ENCODE measurements around the gene ADAM22. TPM values are rescaled to one million over a fixed set of nuclear protein-coding genes. Genes with fewer than 3 reads are reported as not detected.

The ADAM22 gene
- total and polyA plus RNA-seq, 12 donors: 2.3 to 35.0 (median 17.0) TPM

DNA sequence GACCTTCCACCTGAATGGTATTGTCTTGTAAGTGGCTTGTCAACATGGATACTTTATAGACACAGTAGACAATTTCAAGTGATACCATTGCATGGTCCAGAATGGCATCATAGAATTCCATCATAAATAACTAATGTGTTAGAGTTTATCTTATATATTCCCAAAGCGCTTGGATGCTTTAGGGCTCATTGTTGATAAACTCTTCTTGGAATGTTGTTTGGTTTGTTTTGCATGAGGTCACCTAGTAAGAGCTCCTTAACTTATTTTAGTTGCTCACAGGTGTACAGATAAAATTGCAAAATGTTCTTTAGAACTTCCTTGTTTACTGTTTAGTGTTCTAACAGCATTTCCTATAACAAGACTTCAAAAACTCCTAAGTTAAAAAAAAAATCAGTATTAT lies 249.0 kb downstream of the ADAM22 start:
- H3K4me1 ChIP-seq (replicated peaks in 1 of 2): peaks cover 0 to 12% of the 10 kb centered on the region in 2 donors
- no peak overlapping the region for H3K27ac ChIP-seq
- H3K9me3 ChIP-seq (replicated peaks in 1 of 3): no peaks in the 10 kb centered on the region
- H3K36me3 ChIP-seq (replicated peaks in 1 of 2): no peaks in the 10 kb centered on the region
- no peak overlapping the region for H3K4me3 ChIP-seq
- no peak for TF ChIP-seq POLR2A (IDR thresholded peaks at IDR 0.05)
- TF ChIP-seq, protein P1, sequence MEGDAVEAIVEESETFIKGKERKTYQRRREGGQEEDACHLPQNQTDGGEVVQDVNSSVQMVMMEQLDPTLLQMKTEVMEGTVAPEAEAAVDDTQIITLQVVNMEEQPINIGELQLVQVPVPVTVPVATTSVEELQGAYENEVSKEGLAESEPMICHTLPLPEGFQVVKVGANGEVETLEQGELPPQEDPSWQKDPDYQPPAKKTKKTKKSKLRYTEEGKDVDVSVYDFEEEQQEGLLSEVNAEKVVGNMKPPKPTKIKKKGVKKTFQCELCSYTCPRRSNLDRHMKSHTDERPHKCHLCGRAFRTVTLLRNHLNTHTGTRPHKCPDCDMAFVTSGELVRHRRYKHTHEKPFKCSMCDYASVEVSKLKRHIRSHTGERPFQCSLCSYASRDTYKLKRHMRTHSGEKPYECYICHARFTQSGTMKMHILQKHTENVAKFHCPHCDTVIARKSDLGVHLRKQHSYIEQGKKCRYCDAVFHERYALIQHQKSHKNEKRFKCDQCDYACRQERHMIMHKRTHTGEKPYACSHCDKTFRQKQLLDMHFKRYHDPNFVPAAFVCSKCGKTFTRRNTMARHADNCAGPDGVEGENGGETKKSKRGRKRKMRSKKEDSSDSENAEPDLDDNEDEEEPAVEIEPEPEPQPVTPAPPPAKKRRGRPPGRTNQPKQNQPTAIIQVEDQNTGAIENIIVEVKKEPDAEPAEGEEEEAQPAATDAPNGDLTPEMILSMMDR (IDR thresholded peaks at IDR 0.05): no peak
- no peak for DNase-seq
- WGBS, 4 donors: 91 to 98% (median 92%) methylated on average over 1 of the region's 1 CpG
- intact Hi-C loops (cut with DNase I): no loop called here
- no peaks in the 10 kb centered on the region for H3K27me3 ChIP-seq

DNA sequence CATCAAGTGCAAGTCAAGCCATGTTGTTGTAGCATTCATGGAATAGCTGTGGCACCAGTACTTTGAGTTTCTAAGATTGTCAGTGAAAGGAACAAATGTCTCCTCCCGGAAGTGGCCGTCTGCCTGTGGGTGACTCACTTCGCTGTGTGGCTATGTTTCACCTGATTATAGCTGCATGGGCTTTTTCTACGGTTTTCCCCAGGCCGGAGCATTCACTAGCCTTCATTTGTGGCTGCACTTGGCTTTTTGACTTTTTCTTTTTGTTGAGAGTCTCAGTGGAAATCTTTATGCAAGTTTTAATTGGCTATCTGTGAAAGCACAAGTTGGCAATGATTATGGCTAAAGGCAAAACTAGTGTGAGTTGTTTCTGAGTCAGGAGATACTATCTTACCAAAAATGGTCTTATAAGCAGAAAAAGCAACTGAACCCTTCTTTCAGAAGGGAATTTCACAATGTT lies 250.8 kb downstream of the ADAM22 start:
- intact Hi-C loops (cut with DNase I): no loop called here
- DNase-seq: peak in 5 of 7 donors; percentile 17 to 41 (median 28)
- TF ChIP-seq POLR2A (IDR thresholded peaks at IDR 0.05): no peak
- TF ChIP-seq, protein P1 (IDR thresholded peaks at IDR 0.05): no peak
- no peak overlapping the region for H3K4me3 ChIP-seq
- no peaks in the 10 kb centered on the region for H3K9me3 ChIP-seq (replicated peaks in 1 of 3)
- H3K36me3 ChIP-seq (replicated peaks in 1 of 2): no peaks in the 10 kb centered on the region
- no peaks in the 10 kb centered on the region for H3K27me3 ChIP-seq
- 73 to 78% (median 74%) methylated on average over 5 of the region's 5 CpGs for WGBS, 4 donors
- H3K4me1 ChIP-seq (replicated peaks in 1 of 2): peaks cover 0 to 12% of the 10 kb centered on the region in 2 donors
- H3K27ac ChIP-seq: peak overlapping the region in 1 of 5 donors; percentile 35

DNA sequence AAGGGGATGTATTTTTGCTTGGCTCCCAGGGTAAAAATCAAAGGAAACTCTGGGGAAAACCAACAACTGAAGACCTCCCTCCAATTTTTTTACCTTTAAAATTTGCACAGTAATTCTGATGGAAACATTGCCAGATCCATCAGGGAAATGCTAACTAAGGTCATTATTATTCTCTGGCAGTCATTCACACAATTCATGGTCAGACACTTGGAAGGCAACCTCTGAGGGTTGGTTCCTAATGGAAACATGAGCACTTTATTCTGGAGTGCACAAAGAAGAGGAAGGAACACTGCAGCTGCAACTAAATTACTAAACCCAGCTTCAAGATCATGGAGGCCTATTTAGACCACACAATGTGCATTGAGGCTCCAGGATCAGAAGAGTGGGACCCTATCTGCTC lies 251.6 kb downstream of the ADAM22 start:
- no peaks in the 10 kb centered on the region for H3K27me3 ChIP-seq
- H3K4me1 ChIP-seq (replicated peaks in 1 of 2): peaks cover 0 to 12% of the 10 kb centered on the region in 2 donors
- H3K27ac ChIP-seq: no peak overlapping the region
- DNase-seq: no peak
- no peaks in the 10 kb centered on the region for H3K36me3 ChIP-seq (replicated peaks in 1 of 2)
- TF ChIP-seq, protein P1 (IDR thresholded peaks at IDR 0.05): no peak
- TF ChIP-seq POLR2A (IDR thresholded peaks at IDR 0.05): no peak
- no peaks in the 10 kb centered on the region for H3K9me3 ChIP-seq (replicated peaks in 1 of 3)
- intact Hi-C loops (cut with DNase I): no loop called here
- H3K4me3 ChIP-seq: no peak overlapping the region

DNA sequence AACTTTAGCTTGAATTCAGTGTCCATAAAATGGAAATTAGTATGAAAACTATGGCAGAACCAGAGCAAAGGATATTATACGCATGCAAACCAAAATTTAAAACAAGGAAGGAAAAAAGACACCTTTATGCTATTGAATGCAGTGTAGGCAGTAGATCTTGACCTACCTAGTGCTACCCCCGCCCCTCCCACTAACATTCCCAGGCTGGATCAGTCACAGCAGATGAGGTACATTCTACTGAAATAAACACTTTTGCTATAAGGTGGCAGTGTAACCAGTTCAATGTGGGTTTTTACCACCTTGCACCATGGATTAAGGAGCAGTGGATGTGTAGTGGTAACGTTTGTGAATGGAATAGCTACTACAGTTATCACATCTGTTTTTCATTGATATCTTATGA lies 257.9 kb downstream of the ADAM22 start:
- intact Hi-C loops (cut with DNase I): no loop called here
- no peaks in the 10 kb centered on the region for H3K9me3 ChIP-seq (replicated peaks in 1 of 3)

More for the DNA sequence above, 257.9 kb downstream of the ADAM22 start:
- Histone ChIP-seq H3K36me3 (replicated peaks in 1 of 2) (no peaks in the 10 kb centered on the region), H3K4me1 (replicated peaks in 1 of 2) (no peaks in the 10 kb centered on the region), H3K4me3 (no peak overlapping the region), H3K27ac (no peak overlapping the region), H3K27me3 (no peaks in the 10 kb centered on the region)
- DNase-seq: no peak
- TF ChIP-seq, protein P1 (IDR thresholded peaks at IDR 0.05): no peak
- no peak for TF ChIP-seq POLR2A (IDR thresholded peaks at IDR 0.05)
- 88 to 92% (median 91%) methylated on average over 3 of the region's 3 CpGs for WGBS, 4 donors
